ENCODE results near the gene HORMAD2.

DNA sequence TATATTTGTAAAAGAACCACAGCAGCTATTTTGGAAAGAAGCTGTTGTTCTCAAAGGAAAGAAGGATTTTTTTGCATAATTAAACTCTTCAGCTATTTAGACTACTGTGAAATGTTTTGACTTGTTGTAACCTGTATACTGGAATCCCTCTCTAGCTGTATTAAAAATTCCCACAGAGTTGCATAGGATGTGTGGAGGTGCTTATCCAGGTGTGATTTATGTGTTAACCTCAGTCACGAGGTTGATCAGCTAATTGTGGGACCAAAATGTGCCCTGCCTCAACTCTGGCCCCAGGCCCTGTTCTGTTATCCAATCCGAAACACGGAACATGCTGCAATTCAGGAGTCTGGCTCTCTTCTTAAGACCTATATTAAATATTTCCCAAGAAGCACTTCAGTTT is 96.2 kb downstream of the HORMAD2 start:
- TF ChIP-seq, protein P1, sequence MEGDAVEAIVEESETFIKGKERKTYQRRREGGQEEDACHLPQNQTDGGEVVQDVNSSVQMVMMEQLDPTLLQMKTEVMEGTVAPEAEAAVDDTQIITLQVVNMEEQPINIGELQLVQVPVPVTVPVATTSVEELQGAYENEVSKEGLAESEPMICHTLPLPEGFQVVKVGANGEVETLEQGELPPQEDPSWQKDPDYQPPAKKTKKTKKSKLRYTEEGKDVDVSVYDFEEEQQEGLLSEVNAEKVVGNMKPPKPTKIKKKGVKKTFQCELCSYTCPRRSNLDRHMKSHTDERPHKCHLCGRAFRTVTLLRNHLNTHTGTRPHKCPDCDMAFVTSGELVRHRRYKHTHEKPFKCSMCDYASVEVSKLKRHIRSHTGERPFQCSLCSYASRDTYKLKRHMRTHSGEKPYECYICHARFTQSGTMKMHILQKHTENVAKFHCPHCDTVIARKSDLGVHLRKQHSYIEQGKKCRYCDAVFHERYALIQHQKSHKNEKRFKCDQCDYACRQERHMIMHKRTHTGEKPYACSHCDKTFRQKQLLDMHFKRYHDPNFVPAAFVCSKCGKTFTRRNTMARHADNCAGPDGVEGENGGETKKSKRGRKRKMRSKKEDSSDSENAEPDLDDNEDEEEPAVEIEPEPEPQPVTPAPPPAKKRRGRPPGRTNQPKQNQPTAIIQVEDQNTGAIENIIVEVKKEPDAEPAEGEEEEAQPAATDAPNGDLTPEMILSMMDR (conservative IDR thresholded peaks at IDR 0.05 in 1 of 2, IDR thresholded peaks at IDR 0.05 in 1 of 2; ENCODE audit: extremely low read depth in 1 of 2, insufficient read depth in 1 of 2, low read depth in 1 of 2, low read length in 2 of 2), result no peak
- TF ChIP-seq EZH2 (IDR thresholded peaks at IDR 0.05; ENCODE audit: borderline replicate concordance, low read length), result no peak
